Measurements from ENCODE around the gene BABAM1.
"Not testable (repeated sequence)": the region's sequence is repeated elsewhere in the genome, so short reads cannot be mapped to it uniquely, and the experiment has no call there.

The BABAM1 gene

GRCh38 chr19:17275441-17276175 is 8.4 kb downstream of the BABAM1 start:
- DNase-seq, result no peak

- DNase-seq, result no peak
Measured at GRCh38 chr19:17279436-17279835, 12.2 kb downstream of the BABAM1 start.

GRCh38 chr19:17281391-17282304 is 14.4 kb downstream of the BABAM1 start, which contains the start of gene ANKLE1:
Gene ANKLE1, plus strand, starts transcription at chr19:17281901. Its CDS starts 20 bp downstream, at chr19:17281921.
- peak; percentile 15 to 19 for DNase-seq

GRCh38 chr19:17282488-17283125 is 15.4 kb downstream of the BABAM1 start:
- peak; percentile 53 to 68 for DNase-seq

- DNase-seq, result no peak
Measured at GRCh38 chr19:17283504-17283996, 16.3 kb downstream of the BABAM1 start.

- no peak for DNase-seq
Measured at GRCh38 chr19:17285415-17286135, 18.3 kb downstream of the BABAM1 start.

- DNase-seq, result no peak
Measured at GRCh38 chr19:17286263-17286662, 19.0 kb downstream of the BABAM1 start.

GRCh38 chr19:17286752-17287151 is 19.5 kb downstream of the BABAM1 start:
- DNase-seq, result no peak

GRCh38 chr19:17289489-17289888 is 22.2 kb downstream of the BABAM1 start:
- peak; percentile 8 to 40 for DNase-seq

GRCh38 chr19:17292301-17293074 is 25.2 kb downstream of the BABAM1 start:
- DNase-seq, result no peak

- no peak for DNase-seq
Measured at GRCh38 chr19:17293605-17294004, 26.4 kb downstream of the BABAM1 start.

- DNase-seq, result no peak
Measured at GRCh38 chr19:17294051-17294891, 27.0 kb downstream of the BABAM1 start.

- DNase-seq, result not testable (repeated sequence)
Measured at GRCh38 chr19:17295551-17295950, 28.3 kb downstream of the BABAM1 start.

GRCh38 chr19:17296273-17296672 is 29.0 kb downstream of the BABAM1 start:
- DNase-seq, result no peak

GRCh38 chr19:17296976-17297375 is 29.7 kb downstream of the BABAM1 start:
- no peak for DNase-seq

GRCh38 chr19:17300992-17301619 is 33.9 kb downstream of the BABAM1 start:
- DNase-seq, result no peak

GRCh38 chr19:17302391-17303166 is 35.3 kb downstream of the BABAM1 start:
- no peak for DNase-seq

- DNase-seq, result peak; percentile 89 to 90
Measured at GRCh38 chr19:17303167-17303939, 36.1 kb downstream of the BABAM1 start, which contains the start of gene ABHD8. Gene ABHD8, minus strand, starts transcription at chr19:17303425. Its CDS starts 1,809 bp downstream, at chr19:17301616.

- DNase-seq, result no peak
Measured at GRCh38 chr19:17303940-17304267, 36.7 kb downstream of the BABAM1 start.
